GM18858 (cell line): ENCODE measurements around the gene GMFB.
"Not testable (repeated sequence)": the region's sequence is repeated elsewhere in the genome, so short reads cannot be mapped to it uniquely, and the experiment has no call there.

ENCODE experiments used
- ATAC-seq: cut with Tn5 transposase; IDR thresholded peaks from one replicate; pipeline ENCODE4 v1.9.1; 2021; ENCODE audit not compliant: unreplicated experiment

GMFB gene

DNA sequence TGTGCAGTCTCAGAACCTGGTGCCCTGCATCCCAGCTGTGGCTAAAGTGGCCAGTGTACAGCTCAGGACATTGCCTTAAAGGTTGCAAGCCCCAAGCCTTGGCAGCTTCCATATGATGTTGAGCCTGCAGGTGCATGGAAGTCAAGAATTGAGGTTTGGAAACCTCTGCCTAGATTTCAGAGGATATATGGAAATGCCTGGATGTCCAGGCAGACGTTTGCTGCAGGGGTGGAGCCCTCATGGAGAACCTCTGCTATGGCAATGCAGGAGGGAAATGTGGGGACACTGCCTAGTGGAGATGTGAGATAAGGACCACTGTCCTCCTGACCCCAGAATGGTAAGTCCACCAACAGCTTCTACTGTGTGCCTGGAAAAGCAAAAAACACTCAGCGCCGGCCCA lies 29.7 kb downstream of the GMFB start:
- ATAC-seq, result no peak

DNA sequence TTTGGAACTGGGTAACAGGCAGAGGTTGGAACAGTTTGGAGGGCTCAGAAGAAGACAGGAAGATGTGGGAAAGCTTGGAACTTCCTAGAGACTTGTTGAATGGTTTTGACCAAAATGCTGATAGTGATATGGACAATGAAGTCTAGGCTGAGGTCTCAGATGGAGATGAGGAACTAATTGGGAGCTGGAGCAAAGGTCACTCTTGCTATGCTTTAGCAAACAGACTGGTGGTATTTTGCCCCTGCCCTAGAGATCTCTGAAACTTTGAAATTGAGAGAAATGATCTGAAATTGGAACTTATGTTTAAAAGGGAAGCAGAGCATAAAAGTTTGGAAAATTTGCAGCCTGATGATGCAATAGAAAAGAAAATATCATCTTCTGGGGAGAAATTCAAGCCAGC lies 30.2 kb downstream of the GMFB start:
- ATAC-seq, result not testable (repeated sequence)

GRCh38 chr14:54457609-54457996 lies 31.2 kb downstream of the GMFB start:
- no peak for ATAC-seq

GRCh38 chr14:54456820-54457608 lies 31.8 kb downstream of the GMFB start:
- not testable (repeated sequence) for ATAC-seq

DNA sequence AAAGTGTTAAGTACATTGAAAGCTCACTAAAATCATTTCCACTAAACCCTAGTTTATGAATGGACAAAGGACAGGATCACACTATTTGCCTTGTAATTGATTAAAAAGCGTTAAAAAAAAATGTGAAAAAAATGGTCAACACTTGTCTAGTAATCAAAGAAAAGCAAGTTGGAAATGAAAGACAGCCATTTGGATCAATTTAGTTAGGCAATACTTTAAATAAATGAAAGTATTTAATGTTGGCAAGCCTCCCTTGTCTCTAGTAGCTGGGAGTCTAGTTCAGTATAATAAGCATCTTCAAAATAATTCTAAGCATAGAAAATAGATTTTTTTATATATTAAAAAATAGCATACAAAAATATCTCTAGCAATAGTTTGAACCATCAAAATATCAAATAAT lies 33.4 kb downstream of the GMFB start:
- ATAC-seq, result no peak

DNA sequence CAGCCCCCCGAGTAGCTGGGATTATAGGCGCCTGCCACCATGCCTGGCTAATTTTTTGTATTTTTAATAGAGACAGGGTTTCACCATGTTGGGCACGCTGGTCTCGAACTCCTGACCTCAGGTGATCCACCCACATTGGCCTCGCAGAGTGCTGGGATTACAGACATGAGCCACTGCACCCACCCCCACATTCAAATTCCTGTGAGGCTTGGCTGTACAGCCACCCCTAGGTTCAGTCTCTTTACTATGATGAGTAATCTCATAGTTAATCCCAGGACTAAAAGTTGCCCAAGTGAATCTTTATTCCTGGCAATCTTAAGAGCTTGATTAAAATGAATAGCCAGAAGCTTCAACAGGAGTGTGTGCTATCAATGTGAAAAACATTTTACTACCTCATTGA lies 34.8 kb downstream of the GMFB start:
- not testable (repeated sequence) for ATAC-seq

GRCh38 chr14:54453252-54453651 lies 35.5 kb downstream of the GMFB start:
- no peak for ATAC-seq

DNA sequence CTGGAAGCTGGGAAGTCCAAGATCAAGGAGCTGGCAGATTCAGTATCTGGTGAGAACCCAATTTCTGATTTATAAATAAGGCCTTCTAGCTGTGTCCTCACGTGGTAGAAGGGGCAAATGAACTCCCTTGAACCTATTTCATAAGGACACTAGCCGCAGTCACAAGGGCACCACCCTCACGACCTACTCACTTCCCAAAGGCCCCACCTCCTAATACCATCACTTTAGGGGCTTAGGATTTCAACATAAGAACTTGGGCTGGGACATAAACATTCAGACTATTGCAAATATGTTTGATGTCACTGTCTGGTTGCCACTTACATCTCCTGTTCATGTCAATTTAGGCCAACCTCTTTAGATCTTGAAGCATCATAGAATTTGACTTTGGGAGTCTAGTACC lies 36.8 kb downstream of the GMFB start:
- ATAC-seq, result no peak

DNA sequence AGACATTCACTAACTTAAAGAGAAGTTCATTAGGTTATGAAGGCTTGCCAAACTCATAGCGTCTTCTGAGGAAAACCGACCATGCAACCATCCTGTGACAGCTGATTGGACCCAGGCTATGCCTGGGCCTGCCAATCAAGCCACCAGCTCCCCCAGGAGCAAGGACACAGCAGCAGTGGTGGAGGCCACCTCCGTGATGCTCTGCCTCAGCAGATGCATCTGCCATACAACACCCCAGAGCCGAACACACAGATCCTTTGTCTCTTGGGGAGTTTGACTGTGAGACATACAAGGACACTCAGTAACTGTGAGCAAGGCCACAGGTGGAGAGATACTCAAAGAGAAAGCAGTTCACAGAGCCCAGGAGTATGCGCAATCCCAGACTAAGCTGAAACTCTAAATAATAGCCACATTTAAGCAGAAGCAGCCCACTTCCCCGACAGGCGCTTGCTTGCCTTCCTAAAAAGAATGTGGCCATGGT lies 37.6 kb downstream of the GMFB start:
- ATAC-seq, result no peak

- ATAC-seq, result peak; percentile 69
These were observed 38.2 kb downstream of the GMFB start for GRCh38 chr14:54450535-54450934.

DNA sequence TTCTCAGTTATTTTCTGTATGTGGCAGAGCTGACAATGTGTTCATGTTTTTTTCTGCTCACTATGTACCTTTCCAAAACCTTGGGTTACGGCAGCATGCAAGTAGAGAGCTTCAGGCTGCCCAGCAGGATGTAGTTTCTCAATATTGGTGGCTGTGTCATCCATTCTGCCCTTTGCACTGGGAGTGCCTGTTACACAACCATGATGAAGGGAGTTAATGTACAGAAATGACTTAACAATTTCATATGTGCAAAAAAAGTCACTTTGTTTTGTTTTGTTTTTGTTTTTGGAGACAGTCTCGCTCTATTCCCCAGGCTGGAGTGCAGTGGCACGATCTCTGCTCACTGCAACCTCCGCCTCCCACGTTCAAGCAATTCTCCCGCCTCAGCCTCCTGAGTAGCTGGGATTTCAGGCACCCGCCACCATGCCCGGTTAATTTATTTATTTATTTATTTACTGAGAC lies 41.5 kb downstream of the GMFB start:
- no peak for ATAC-seq

DNA sequence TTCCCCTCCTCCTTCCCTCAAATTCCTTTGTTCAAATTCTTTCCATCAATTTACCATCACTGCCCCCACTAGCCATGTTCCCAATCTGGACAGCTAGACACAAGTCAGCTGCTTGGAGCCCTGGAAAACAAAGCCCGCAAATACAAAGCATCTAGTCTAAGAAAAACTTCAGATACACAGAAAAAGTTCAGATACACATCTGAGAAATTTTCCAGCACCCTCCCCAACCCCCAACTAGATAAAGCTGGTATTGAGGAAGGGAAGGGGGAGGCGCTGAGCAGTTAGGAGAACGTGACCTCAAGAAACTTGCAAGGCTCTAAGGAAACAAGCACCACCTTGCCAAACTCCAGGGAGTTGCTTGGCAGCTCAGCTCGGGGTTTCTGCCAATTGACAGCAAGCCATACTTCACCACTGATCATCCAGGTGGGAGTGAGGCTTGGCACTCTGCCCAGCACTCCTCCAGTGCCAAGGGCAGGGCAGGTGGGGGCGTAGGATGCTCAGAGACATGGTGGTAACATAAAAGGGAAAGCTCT lies 42.6 kb downstream of the GMFB start:
- ATAC-seq, result no peak

DNA sequence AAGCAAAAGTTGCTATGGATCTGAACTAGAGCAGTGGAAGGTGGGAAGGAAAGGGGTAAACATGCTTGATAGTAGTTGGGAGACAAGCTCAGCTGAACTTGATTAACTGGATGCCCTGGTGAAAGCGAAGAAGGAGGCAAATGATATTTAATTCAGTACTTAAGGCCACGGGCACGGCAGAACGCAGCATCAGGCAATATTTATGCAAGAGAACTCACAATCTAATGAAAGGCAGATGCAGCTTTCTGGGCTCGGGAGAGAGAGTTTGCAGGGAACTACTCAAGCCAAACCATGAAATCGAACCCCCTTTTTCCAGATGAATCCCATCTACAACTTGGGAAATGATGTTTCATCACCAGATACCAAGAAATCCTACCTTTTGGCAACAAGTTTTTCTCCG lies 44.1 kb downstream of the GMFB start:
- no peak for ATAC-seq

GRCh38 chr14:54443981-54444380 lies 44.8 kb downstream of the GMFB start:
- no peak for ATAC-seq

- ATAC-seq, result not testable (repeated sequence)
These were observed 45.8 kb downstream of the GMFB start for GRCh38 chr14:54442961-54443360.

- peak; percentile 80 for ATAC-seq
These were observed 47.6 kb downstream of the GMFB start, which contains the start of gene CNIH1 for GRCh38 chr14:54440873-54441868. Gene CNIH1, minus strand, starts transcription at chr14:54441374. Its CDS starts 47 bp downstream, at chr14:54441327.

DNA sequence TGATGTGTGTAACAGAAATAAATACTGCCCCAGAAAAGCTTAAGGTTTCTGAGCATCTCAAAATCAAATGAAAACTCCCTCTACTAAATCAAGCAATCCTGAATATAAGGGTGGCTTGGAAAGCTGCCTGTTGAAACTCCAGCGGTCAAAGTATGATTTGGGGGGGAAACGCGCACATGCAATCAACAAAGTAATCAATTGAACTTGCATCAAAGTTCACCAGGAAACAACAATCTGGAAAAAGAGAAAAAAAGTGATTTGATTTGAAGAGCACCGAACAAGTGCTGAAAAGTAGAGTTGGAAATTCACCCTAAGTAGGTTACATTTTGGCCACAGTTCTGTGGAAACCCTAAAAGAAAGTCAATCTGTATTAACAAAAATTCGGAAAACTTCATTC lies 48.3 kb downstream of the GMFB start:
- ATAC-seq, result no peak

DNA sequence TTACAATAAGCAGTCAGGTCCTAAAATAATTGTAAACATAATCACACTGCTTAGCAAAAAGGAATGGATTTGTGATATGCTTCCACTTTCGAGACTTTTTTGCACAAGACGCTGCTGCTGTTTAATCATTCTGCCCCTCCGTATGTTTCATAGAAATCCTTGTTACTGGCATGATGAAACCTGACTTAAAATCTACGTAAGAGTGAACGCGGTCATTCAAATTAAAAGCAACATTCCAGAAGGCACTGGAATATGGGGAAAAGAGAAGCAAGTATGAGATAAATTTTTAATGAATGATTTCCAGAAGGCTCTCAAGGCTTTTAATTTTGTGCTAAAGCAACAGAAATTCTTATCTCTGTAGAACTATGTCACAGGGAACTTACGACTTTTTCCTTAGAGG lies 48.7 kb downstream of the GMFB start:
- ATAC-seq, result no peak

- no peak for ATAC-seq
These were observed 50.1 kb downstream of the GMFB start for GRCh38 chr14:54438703-54439102.

DNA sequence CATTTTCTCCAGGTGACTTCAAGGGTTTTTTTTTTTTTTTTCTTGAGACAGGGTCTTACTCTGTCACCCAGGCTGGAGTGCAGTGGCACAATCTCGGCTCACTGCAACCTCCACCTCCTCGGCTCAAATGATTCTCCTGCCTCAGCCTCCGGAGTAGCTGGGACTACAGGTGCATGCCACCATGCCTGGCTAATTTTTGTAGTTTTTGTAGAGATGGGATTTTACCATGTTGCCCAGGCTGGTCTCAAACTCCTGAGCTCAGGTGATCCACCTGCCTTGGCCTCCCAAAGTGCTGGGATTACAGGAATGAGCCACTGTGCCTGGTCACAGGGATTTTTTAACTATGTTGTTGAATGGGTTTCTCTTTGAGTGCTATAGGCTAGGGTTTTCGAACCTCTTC lies 50.8 kb downstream of the GMFB start:
- ATAC-seq, result not testable (repeated sequence)

DNA sequence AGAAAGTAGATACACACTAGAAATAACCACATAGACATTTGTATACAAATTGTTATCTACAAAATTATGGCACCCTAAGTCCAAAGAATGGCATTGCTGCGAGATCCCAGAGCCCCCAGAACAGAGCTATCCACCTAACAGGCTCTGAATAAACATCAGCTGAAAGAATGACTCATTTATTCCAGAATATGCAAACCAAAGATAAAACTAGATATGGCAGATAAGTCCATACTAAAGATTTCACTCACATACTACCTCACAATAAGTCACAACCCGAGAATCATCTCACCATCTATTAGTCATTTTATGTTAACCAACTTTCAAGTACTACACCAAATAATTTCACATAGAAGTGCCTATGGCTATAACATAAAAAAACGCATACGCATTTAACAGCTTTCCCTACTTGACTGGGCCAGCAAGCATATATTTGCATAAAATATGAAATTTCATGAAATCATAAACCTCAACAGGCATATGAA lies 53.2 kb downstream of the GMFB start:
- peak; percentile 43 for ATAC-seq
